Prostate gland (tissue), 2 donors: ENCODE results near the gene FRMD4B. TPM values are rescaled to one million over a fixed set of nuclear protein-coding genes. Genes with fewer than 3 reads are reported as not detected.

Experiments used
- DNase-seq: peaks from one replicate; pipeline ENCODE4 v3.0.0-alpha.2; 2019; ENCODE audit warnings: low spot score
- H3K27ac ChIP-seq, 2 donors: fragments of 200-600 bp; sonication (generic); 2 replicates each; pipeline ENCODE4 v1.5.1; 2017 to 2019
- H3K27me3 ChIP-seq: fragments of 200-600 bp; sonication (generic); replicated peaks from 2 replicates; pipeline ENCODE4 v1.5.1; 2019; ENCODE audit not compliant: insufficient read depth
- H3K36me3 ChIP-seq, 2 donors: fragments of 200-600 bp; sonication (generic); 1 replicate in 1 of 2; 2 replicates in 1 of 2; pipeline versions ENCODE4 v1.5.1 to v1.8.1; 2017 to 2019
- H3K4me1 ChIP-seq: fragments of 200-600 bp; sonication (generic); replicated peaks from 2 replicates; pipeline ENCODE4 v1.5.1; 2019
- H3K4me3 ChIP-seq, 2 donors: fragments of 200-600 bp; sonication (generic); 2 replicates each; pipeline ENCODE4 v1.5.1; 2017 to 2019
- H3K9me3 ChIP-seq: fragments of 200-600 bp; sonication (generic); 2 replicates; pipeline ENCODE4 v1.5.1; 2017
- CTCF ChIP-seq, 4 experiments: fragments of 200-600 bp in 2 of 4; fragments of 450-650 bp in 2 of 4; sonication (generic) in 2 of 4; IDR thresholded peaks; 1 replicate in 3 of 4; 2 replicates in 1 of 4; pipeline ENCODE4 v1.5.1; 2016 to 2019; ENCODE audit warnings: antibody characterized with exemption in 4 of 4, mild to moderate bottlenecking in 2 of 4, moderate library complexity in 2 of 4
- POLR2A ChIP-seq: fragments of 450-650 bp; IDR thresholded peaks from one replicate; pipeline ENCODE4 v1.6.1; 2016; ENCODE audit warnings: antibody characterized with exemption, mild to moderate bottlenecking
- POLR2AphosphoS5 ChIP-seq: sonication (generic); formaldehyde crosslinking; IDR thresholded peaks from one replicate; pipeline ENCODE4 v1.6.1; 2017; ENCODE audit warnings: antibody characterized with exemption
- WGBS: methylation state at CpG from one replicate; pipeline ENCODE4 v1.1.5; 2018; 5-methylcytosine and 5-hydroxymethylcytosine counted together
- intact Hi-C: fragments of 100-400 bp; cut with DNase I; formaldehyde crosslinking; loops from one replicate; pipeline ENCODE4 v1.14.2; 2022
- total RNA-seq, 2 donors: library from RNA; depleted of rRNA; stranded (reverse); fragments of >200 nt; gene quantifications; one replicate each; pipeline ENCODE4 v1.1.0, GENCODE V29; 2016

Gene FRMD4B
- total RNA-seq, 2 donors from 2014 or later = 31.0 to 41.4 TPM

GRCh38 chr3:69292185-69292584, 93.7 kb downstream of the FRMD4B start:
- no peak for TF ChIP-seq CTCF (IDR thresholded peaks at IDR 0.05)
- TF ChIP-seq POLR2A = no peak
- no peak for TF ChIP-seq POLR2AphosphoS5
- no peak overlapping the region for H3K27ac ChIP-seq
- no peaks in the 10 kb centered on the region for H3K27me3 ChIP-seq
- H3K4me3 ChIP-seq = no peak overlapping the region
- no peaks in the 10 kb centered on the region for H3K4me1 ChIP-seq
- H3K36me3 ChIP-seq = no peaks in the 10 kb centered on the region
- intact Hi-C loops = no loop called here
- WGBS = 83% methylated on average over 4 of the region's 4 CpGs
- H3K9me3 ChIP-seq = no peaks in the 10 kb centered on the region
- no peak for DNase-seq

GRCh38 chr3:69290430-69290829, 95.5 kb downstream of the FRMD4B start:
- Histone ChIP-seq H3K9me3 (no peaks in the 10 kb centered on the region), H3K27me3 (no peaks in the 10 kb centered on the region), H3K4me3 (no peak overlapping the region), H3K27ac (no peak overlapping the region), H3K4me1 (no peaks in the 10 kb centered on the region), H3K36me3 (no peaks in the 10 kb centered on the region)
- DNase-seq = no peak
- intact Hi-C loops = no loop called here
- TF ChIP-seq POLR2A = no peak
- no peak for TF ChIP-seq POLR2AphosphoS5
- no peak for TF ChIP-seq CTCF (IDR thresholded peaks at IDR 0.05)
- 95% methylated on average over 3 of the region's 3 CpGs for WGBS

- TF ChIP-seq CTCF (IDR thresholded peaks at IDR 0.05) = no peak
- no peak for TF ChIP-seq POLR2A
- no peak for TF ChIP-seq POLR2AphosphoS5
- no peaks in the 10 kb centered on the region for H3K36me3 ChIP-seq
- no peaks in the 10 kb centered on the region for H3K9me3 ChIP-seq
- H3K27ac ChIP-seq = no peak overlapping the region
- no peaks in the 10 kb centered on the region for H3K27me3 ChIP-seq
- WGBS = 98% methylated on average over 5 of the region's 5 CpGs
- no peaks in the 10 kb centered on the region for H3K4me1 ChIP-seq
- DNase-seq = no peak
- intact Hi-C loops = no loop called here
- no peak overlapping the region for H3K4me3 ChIP-seq
Observed at GRCh38 chr3:69290006-69290405, 95.9 kb downstream of the FRMD4B start.

- TF ChIP-seq POLR2AphosphoS5 (no peak), POLR2A (no peak)
- Histone ChIP-seq H3K4me3 (no peak overlapping the region), H3K9me3 (no peaks in the 10 kb centered on the region), H3K27me3 (no peaks in the 10 kb centered on the region), H3K4me1 (no peaks in the 10 kb centered on the region), H3K36me3 (no peaks in the 10 kb centered on the region), H3K27ac (no peak overlapping the region)
- intact Hi-C loops = no loop called here
- WGBS = 74% methylated on average over 12 of the region's 12 CpGs
- DNase-seq = no peak
Observed at GRCh38 chr3:69288161-69288895, 97.6 kb downstream of the FRMD4B start.

GRCh38 chr3:69283913-69284611, 101.8 kb downstream of the FRMD4B start:
- Histone ChIP-seq H3K27ac (peak overlapping the region; percentile 71 to 73), H3K9me3 (no peaks in the 10 kb centered on the region), H3K4me1 (peaks cover 9% of the 10 kb centered on the region), H3K36me3 (no peaks in the 10 kb centered on the region), H3K27me3 (no peaks in the 10 kb centered on the region), H3K4me3 (no peak overlapping the region)
- intact Hi-C loops = no loop called here
- 81% methylated on average over 4 of the region's 4 CpGs for WGBS
- DNase-seq = no peak
- no peak for TF ChIP-seq POLR2A
- TF ChIP-seq POLR2AphosphoS5 = no peak
- TF ChIP-seq CTCF (IDR thresholded peaks at IDR 0.05) = no peak
